H9 (cell line): Measurements from ENCODE around the gene LRP8. TPM values are rescaled to one million over a fixed set of nuclear protein-coding genes. Genes with fewer than 3 reads are reported as not detected.

Source experiments
- DNase-seq: peaks from one replicate; pipeline ENCODE4 v3.0.0-alpha.2; 2017
- H2AFZ ChIP-seq: one replicate; pipeline ENCODE4 v1.6.1; 2013; ENCODE audit warnings: mild to moderate bottlenecking, low read length, control low read depth, moderate library complexity
- H2AK5ac ChIP-seq: 2 replicates; pipeline ENCODE4 v1.6.1; 2013; ENCODE audit warnings: low read length, control low read depth, mixed read lengths; ENCODE audit not compliant: insufficient read length
- H2BK120ac ChIP-seq: one replicate; pipeline ENCODE4 v1.6.1; 2013; ENCODE audit warnings: low read depth, mild to moderate bottlenecking, low read length, control low read depth, inconsistent platforms; ENCODE audit not compliant: poor library complexity, severe bottlenecking
- H2BK12ac ChIP-seq: 2 replicates; pipeline ENCODE4 v1.6.1; 2013; ENCODE audit warnings: low read length, control low read depth, mixed read lengths, low read depth; ENCODE audit not compliant: insufficient read length
- H2BK15ac ChIP-seq: 2 replicates; pipeline ENCODE4 v1.6.1; 2013; ENCODE audit warnings: low read depth, low read length, control low read depth
- H2BK20ac ChIP-seq: one replicate; pipeline ENCODE4 v1.6.1; 2013; ENCODE audit warnings: low read depth, mild to moderate bottlenecking, low read length, control low read depth, inconsistent platforms; ENCODE audit not compliant: poor library complexity, severe bottlenecking
- H2BK5ac ChIP-seq: 2 replicates; pipeline ENCODE4 v1.6.1; 2013; ENCODE audit warnings: low read length, control low read depth, mixed read lengths; ENCODE audit not compliant: insufficient read length
- H3K14ac ChIP-seq: 2 replicates; pipeline ENCODE4 v1.6.1; 2013; ENCODE audit warnings: low read length, control low read depth; ENCODE audit not compliant: insufficient read depth
- H3K18ac ChIP-seq: 2 replicates; pipeline ENCODE4 v1.6.1; 2013; ENCODE audit warnings: low read depth, mild to moderate bottlenecking, mixed read lengths, low read length, control low read depth; ENCODE audit not compliant: insufficient read length
- H3K23ac ChIP-seq: 2 replicates; pipeline ENCODE4 v1.6.1; 2013; ENCODE audit warnings: low read length, control low read depth, mixed read lengths, low read depth; ENCODE audit not compliant: insufficient read length
- H3K23me2 ChIP-seq: 2 replicates; pipeline ENCODE4 v1.6.1; 2013; ENCODE audit warnings: low read depth, mild to moderate bottlenecking, mixed read lengths, low read length, control low read depth; ENCODE audit not compliant: insufficient read length, poor library complexity, severe bottlenecking
- H3K27ac ChIP-seq: 2 replicates; pipeline ENCODE4 v1.5.1; 2013; ENCODE audit warnings: low read length, control low read depth, mixed read lengths, low read depth; ENCODE audit not compliant: insufficient read length
- H3K27me3 ChIP-seq: 2 replicates; pipeline ENCODE4 v1.6.1; 2013; ENCODE audit warnings: low read length, control low read depth, inconsistent platforms; ENCODE audit not compliant: insufficient read depth
- H3K4ac ChIP-seq: 2 replicates; pipeline ENCODE4 v1.6.1; 2013; ENCODE audit warnings: low read depth, mild to moderate bottlenecking, control low read depth, inconsistent platforms, low read length, moderate library complexity
- H3K4me1 ChIP-seq: 2 replicates; pipeline ENCODE4 v1.6.1; 2013; ENCODE audit warnings: low read length, control low read depth, inconsistent platforms; ENCODE audit not compliant: insufficient read depth
- H3K4me2 ChIP-seq: 2 replicates; pipeline ENCODE4 v1.6.1; 2013; ENCODE audit warnings: low read length, control low read depth, mixed read lengths; ENCODE audit not compliant: insufficient read length, insufficient read depth
- H3K56ac ChIP-seq: 2 replicates; pipeline ENCODE4 v1.6.1; 2013; ENCODE audit warnings: low read depth, mild to moderate bottlenecking, mixed read lengths, low read length, control low read depth; ENCODE audit not compliant: insufficient read length
- H3K79me1 ChIP-seq: 2 replicates; pipeline ENCODE4 v1.6.1; 2013; ENCODE audit warnings: low read depth, mild to moderate bottlenecking, moderate library complexity, low read length, control low read depth, inconsistent platforms; ENCODE audit not compliant: insufficient read depth, poor library complexity, severe bottlenecking
- H3K79me2 ChIP-seq: 2 replicates; pipeline ENCODE4 v1.6.1; 2013; ENCODE audit warnings: low read length, control low read depth, inconsistent platforms; ENCODE audit not compliant: insufficient read depth
- H3K9ac ChIP-seq: 2 replicates; pipeline ENCODE4 v1.6.1; 2013; ENCODE audit warnings: low read length, control low read depth, mixed read lengths; ENCODE audit not compliant: insufficient read length; ENCODE audit errors: extremely low read depth
- H3K9me3 ChIP-seq: one replicate; pipeline ENCODE4 v1.6.1; 2013; ENCODE audit warnings: low read depth, low read length, inconsistent platforms; ENCODE audit not compliant: control insufficient read depth
- H3T11ph ChIP-seq: one replicate; pipeline ENCODE4 v1.6.1; 2013; ENCODE audit warnings: mild to moderate bottlenecking, low read length, control low read depth, inconsistent platforms
- H4K20me1 ChIP-seq: one replicate; pipeline ENCODE4 v1.6.1; 2013; ENCODE audit not compliant: control insufficient read depth, insufficient read length, insufficient read depth
- H4K5ac ChIP-seq: 2 replicates; pipeline ENCODE4 v1.6.1; 2013; ENCODE audit warnings: low read depth, mild to moderate bottlenecking, mixed read lengths, low read length, control low read depth; ENCODE audit not compliant: insufficient read length
- H4K8ac ChIP-seq: replicated peaks from 2 replicates; pipeline ENCODE4 v1.6.1; 2013; ENCODE audit warnings: low read length, control low read depth, mixed read lengths, low read depth; ENCODE audit not compliant: insufficient read length
- H4K91ac ChIP-seq: 2 replicates; pipeline ENCODE4 v1.6.1; 2013; ENCODE audit warnings: low read depth, mild to moderate bottlenecking, moderate library complexity, mixed read lengths, low read length, control low read depth; ENCODE audit not compliant: insufficient read length
- H3K27ac Mint-ChIP-seq, 3 experiments: 2 replicates in 2 of 3; 3 replicates in 1 of 3; pipeline ENCODE4 v1.8.0; 2020 to 2021; ENCODE audit warnings: mixed read lengths in 3 of 3, mild to moderate bottlenecking in 1 of 3, moderate library complexity in 1 of 3
- H3K27me3 Mint-ChIP-seq: 2 replicates; pipeline ENCODE4 v1.8.0; 2021; ENCODE audit warnings: low read depth, mild to moderate bottlenecking, moderate library complexity, mixed read lengths
- H3K36me3 Mint-ChIP-seq, 3 experiments: 2 replicates in 2 of 3; 3 replicates in 1 of 3; pipeline ENCODE4 v1.8.0; 2020 to 2021; ENCODE audit warnings: low read depth in 3 of 3, mixed read lengths in 3 of 3; ENCODE audit not compliant: insufficient read depth in 1 of 3
- H3K4me1 Mint-ChIP-seq, 2 experiments: 2 replicates each; pipeline ENCODE4 v1.8.0; 2020; ENCODE audit warnings: mixed read lengths in 2 of 2
- H3K4me3 Mint-ChIP-seq, 2 experiments: 2 replicates in 1 of 2; 3 replicates in 1 of 2; pipeline ENCODE4 v1.8.0; 2020 to 2021; ENCODE audit warnings: mild to moderate bottlenecking in 2 of 2, mixed read lengths in 2 of 2, moderate library complexity in 1 of 2
- H3K9me3 Mint-ChIP-seq, 2 experiments: 2 replicates in 1 of 2; 3 replicates in 1 of 2; pipeline ENCODE4 v1.8.0; 2020; ENCODE audit warnings: mild to moderate bottlenecking in 2 of 2, mixed read lengths in 2 of 2, moderate library complexity in 1 of 2
- WGBS: extraction: QIAGEN DNeasy Blood & Tissue Kit; methylation state at CpG from one replicate; pipeline ENCODE4 v1.1.7; 2013; ENCODE audit warnings: missing lambda C conversion rate, low lambda C conversion rate, mixed read lengths; ENCODE audit not compliant: insufficient read length; ENCODE audit errors: extremely low coverage; 5-methylcytosine and 5-hydroxymethylcytosine counted together
- total RNA-seq: library from RNA; stranded (reverse); gene quantifications from 2 replicates; pipeline ENCODE4 v1.2.1, GENCODE V29; 2021
- TF ChIP-seq, protein P1 (sequence below): fragments of 200-600 bp; sonication (generic); conservative IDR thresholded peaks from 3 replicates; pipeline ENCODE4 v1.8.0; 2021; ENCODE audit warnings: antibody characterized with exemption, mild to moderate bottlenecking

LRP8 gene
- total RNA-seq, 1 experiment from 2014 or later = 78.6 TPM

DNA sequence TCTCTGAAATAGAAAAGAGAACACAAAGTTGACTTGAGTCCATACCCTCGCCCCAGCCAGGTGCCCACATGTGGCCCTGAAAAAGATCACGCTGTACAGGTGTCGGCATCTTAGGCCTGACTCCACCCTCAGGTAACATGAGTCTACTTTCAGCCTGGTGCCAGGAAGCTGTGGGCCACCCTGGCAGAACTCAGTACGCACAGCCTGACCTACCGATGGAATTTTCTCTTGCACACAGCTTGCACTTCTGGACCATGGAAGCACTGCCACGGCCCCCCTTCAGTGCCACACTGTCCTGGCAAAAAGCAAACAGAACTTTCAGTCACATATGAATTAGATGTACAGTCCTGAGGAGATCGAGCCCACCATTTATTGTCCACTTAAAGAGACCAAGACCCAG is 109.7 kb downstream of the LRP8 start:
- no peak overlapping the region for H3K27ac ChIP-seq
- no peak overlapping the region for H2BK5ac ChIP-seq
- H2BK12ac ChIP-seq = no peak overlapping the region
- no peak overlapping the region for H4K8ac ChIP-seq
- no peak overlapping the region for H3K14ac ChIP-seq
- no peak overlapping the region for H2BK20ac ChIP-seq
- no peak overlapping the region for H3K18ac ChIP-seq
- no peak overlapping the region for H2BK120ac ChIP-seq
- TF ChIP-seq, protein P1, sequence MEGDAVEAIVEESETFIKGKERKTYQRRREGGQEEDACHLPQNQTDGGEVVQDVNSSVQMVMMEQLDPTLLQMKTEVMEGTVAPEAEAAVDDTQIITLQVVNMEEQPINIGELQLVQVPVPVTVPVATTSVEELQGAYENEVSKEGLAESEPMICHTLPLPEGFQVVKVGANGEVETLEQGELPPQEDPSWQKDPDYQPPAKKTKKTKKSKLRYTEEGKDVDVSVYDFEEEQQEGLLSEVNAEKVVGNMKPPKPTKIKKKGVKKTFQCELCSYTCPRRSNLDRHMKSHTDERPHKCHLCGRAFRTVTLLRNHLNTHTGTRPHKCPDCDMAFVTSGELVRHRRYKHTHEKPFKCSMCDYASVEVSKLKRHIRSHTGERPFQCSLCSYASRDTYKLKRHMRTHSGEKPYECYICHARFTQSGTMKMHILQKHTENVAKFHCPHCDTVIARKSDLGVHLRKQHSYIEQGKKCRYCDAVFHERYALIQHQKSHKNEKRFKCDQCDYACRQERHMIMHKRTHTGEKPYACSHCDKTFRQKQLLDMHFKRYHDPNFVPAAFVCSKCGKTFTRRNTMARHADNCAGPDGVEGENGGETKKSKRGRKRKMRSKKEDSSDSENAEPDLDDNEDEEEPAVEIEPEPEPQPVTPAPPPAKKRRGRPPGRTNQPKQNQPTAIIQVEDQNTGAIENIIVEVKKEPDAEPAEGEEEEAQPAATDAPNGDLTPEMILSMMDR = no peak
- no peaks in the 10 kb centered on the region for H3K79me1 ChIP-seq
- no peak overlapping the region for H3K9ac ChIP-seq
- no peak overlapping the region for H3K23ac ChIP-seq
- no peaks in the 10 kb centered on the region for H3K9me3 ChIP-seq
- no peaks in the 10 kb centered on the region for H4K20me1 ChIP-seq
- Mint-ChIP-seq H3K36me3 (peaks cover 9 to 38% (median 28%) of the 10 kb centered on the region in 3 experiments; a peak in 6 of 7 replicates), H3K27me3 (no peaks in the 10 kb centered on the region), H3K9me3 (no peaks in the 10 kb centered on the region), H3K4me1 (peaks cover 14 to 20% of the 10 kb centered on the region in 2 experiments), H3K4me3 (no peak overlapping the region), H3K27ac (no peak overlapping the region; a peak in 1 of 7 replicates)
- H3T11ph ChIP-seq = no peak overlapping the region
- no peak overlapping the region for H3K4me2 ChIP-seq
- no peak overlapping the region for H3K56ac ChIP-seq
- no peaks in the 10 kb centered on the region for H3K79me2 ChIP-seq
- 0 out of 2 replicates have a peak, but pooled peaks cover 3% of the 10 kb centered on the region for H3K4me1 ChIP-seq
- H4K91ac ChIP-seq = no peak overlapping the region
- H3K27me3 ChIP-seq = no peaks in the 10 kb centered on the region
- H2AK5ac ChIP-seq = no peak overlapping the region
- no peak overlapping the region for H4K5ac ChIP-seq
- no peak overlapping the region for H2AFZ ChIP-seq
- WGBS = no CpG with 5 or more reads among the region's 7 CpGs
- H3K4ac ChIP-seq = no peak overlapping the region
- DNase-seq = no peak
- H2BK15ac ChIP-seq = no peak overlapping the region
- H3K23me2 ChIP-seq = peaks cover 4% of the 10 kb centered on the region
